Skeletal muscle tissue (tissue), 4 donors: Measurements from ENCODE around the gene B4GALT6. TPM values are rescaled to one million over a fixed set of nuclear protein-coding genes. Genes with fewer than 3 reads are reported as not detected.

ENCODE experiments used
- H3K27ac ChIP-seq: one replicate; pipeline ENCODE4 v1.7.0; 2013; ENCODE audit warnings: mild to moderate bottlenecking, low read depth, low read length, inconsistent platforms
- H3K27me3 ChIP-seq, 3 donors: one replicate each; pipeline ENCODE4 v1.7.0; 2013; ENCODE audit warnings: low read length in 3 of 3; ENCODE audit not compliant: control insufficient read depth in 3 of 3, insufficient read depth in 3 of 3
- H3K36me3 ChIP-seq, 3 donors: one replicate each; pipeline ENCODE4 v1.7.0; 2013; ENCODE audit warnings: low read length in 3 of 3; ENCODE audit not compliant: control insufficient read depth in 3 of 3, insufficient read depth in 3 of 3
- H3K4me1 ChIP-seq, 3 donors: one replicate each; pipeline ENCODE4 v1.7.0; 2013; ENCODE audit warnings: low read length in 3 of 3, mild to moderate bottlenecking in 3 of 3; ENCODE audit not compliant: control insufficient read depth in 3 of 3, insufficient read depth in 3 of 3
- H3K4me3 ChIP-seq, 3 donors: one replicate each; pipeline ENCODE4 v1.7.0; 2013; ENCODE audit warnings: low read length in 3 of 3
- H3K9ac ChIP-seq, 3 donors: one replicate each; pipeline ENCODE4 v1.7.0; 2013; ENCODE audit warnings: low read length in 3 of 3, mild to moderate bottlenecking in 3 of 3, moderate library complexity in 2 of 3, low read depth in 1 of 3
- H3K9me3 ChIP-seq, 3 donors: one replicate each; pipeline ENCODE4 v1.7.0; 2013; ENCODE audit warnings: low read length in 3 of 3; ENCODE audit not compliant: control insufficient read depth in 3 of 3
- total RNA-seq: library from RNA; depleted of rRNA; stranded (reverse); fragments of >200 nt; gene quantifications from one replicate; pipeline ENCODE4 v1.2.3, GENCODE V29; 2014
- donor health status: Osteomylitis.

B4GALT6 gene
- total RNA-seq, 1 donor from 2014 or later = 3.1 TPM

- Histone ChIP-seq H3K27me3 (no peaks in the 10 kb centered on the region), H3K27ac (no peak overlapping the region), H3K4me3 (no peak overlapping the region), H3K9ac (no peak overlapping the region), H3K9me3 (no peaks in the 10 kb centered on the region), H3K4me1 (peaks cover 0 to 2% (median 0%) of the 10 kb centered on the region in 3 donors), H3K36me3 (no peaks in the 10 kb centered on the region)
Measured at GRCh38 chr18:31664101-31664500, 20.3 kb downstream of the B4GALT6 start.

DNA sequence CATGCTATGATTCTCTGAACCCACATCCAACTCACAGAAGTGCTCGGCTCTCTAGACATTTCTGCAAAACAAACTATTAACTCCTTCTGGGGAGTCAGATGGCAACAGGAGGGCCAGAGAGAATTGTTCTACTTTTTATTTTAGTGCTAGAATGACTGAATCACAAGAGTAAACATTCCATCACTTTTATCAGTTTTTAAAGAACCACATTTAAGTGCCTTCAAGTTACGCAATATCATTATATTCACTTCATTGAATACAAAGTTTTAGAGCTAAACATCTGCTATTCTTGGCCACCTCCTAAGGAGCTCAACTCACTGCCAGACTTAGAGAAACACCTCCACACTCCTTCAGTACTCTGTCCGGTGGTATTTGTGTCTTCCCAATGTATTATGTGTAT, 22.4 kb downstream of the B4GALT6 start:
- no peak overlapping the region for H3K27ac ChIP-seq
- no peak overlapping the region for H3K9ac ChIP-seq
- H3K4me3 ChIP-seq = no peak overlapping the region
- H3K27me3 ChIP-seq = no peaks in the 10 kb centered on the region
- no peaks in the 10 kb centered on the region for H3K36me3 ChIP-seq
- peaks cover 0 to 9% (median 3%) of the 10 kb centered on the region in 3 donors for H3K4me1 ChIP-seq
- H3K9me3 ChIP-seq = no peaks in the 10 kb centered on the region

GRCh38 chr18:31660763-31661162, 23.6 kb downstream of the B4GALT6 start:
- Histone ChIP-seq H3K27ac (no peak overlapping the region), H3K27me3 (no peaks in the 10 kb centered on the region), H3K36me3 (no peaks in the 10 kb centered on the region), H3K4me3 (no peak overlapping the region), H3K9me3 (no peaks in the 10 kb centered on the region), H3K9ac (no peak overlapping the region), H3K4me1 (peaks cover 0 to 9% (median 3%) of the 10 kb centered on the region in 3 donors)

- Histone ChIP-seq H3K27me3 (no peaks in the 10 kb centered on the region), H3K27ac (no peak overlapping the region), H3K9ac (no peak overlapping the region), H3K9me3 (no peaks in the 10 kb centered on the region), H3K36me3 (no peaks in the 10 kb centered on the region), H3K4me1 (peaks cover 0 to 9% (median 3%) of the 10 kb centered on the region in 3 donors), H3K4me3 (no peak overlapping the region)
Measured at GRCh38 chr18:31659576-31660177, 24.7 kb downstream of the B4GALT6 start.

- Histone ChIP-seq H3K36me3 (no peaks in the 10 kb centered on the region), H3K4me1 (peaks cover 0 to 9% (median 3%) of the 10 kb centered on the region in 3 donors), H3K4me3 (peak overlapping the region in 2 of 3 donors; percentile 8 to 15), H3K9ac (peak overlapping the region in 1 of 3 donors; percentile 11), H3K27me3 (no peaks in the 10 kb centered on the region), H3K9me3 (no peaks in the 10 kb centered on the region), H3K27ac (peak overlapping the region; percentile 34)
Measured at GRCh38 chr18:31658670-31659575, 25.5 kb downstream of the B4GALT6 start.

- Histone ChIP-seq H3K4me3 (peak overlapping the region in 2 of 3 donors; percentile 14 to 15), H3K27ac (peak overlapping the region; percentile 34)
Measured at GRCh38 chr18:31657823-31658669, 26.3 kb downstream of the B4GALT6 start.

GRCh38 chr18:31656754-31657153, 27.6 kb downstream of the B4GALT6 start:
- Histone ChIP-seq H3K4me3 (no peak overlapping the region), H3K4me1 (peaks cover 0 to 9% (median 3%) of the 10 kb centered on the region in 3 donors), H3K27me3 (no peaks in the 10 kb centered on the region), H3K9me3 (no peaks in the 10 kb centered on the region), H3K9ac (no peak overlapping the region), H3K36me3 (no peaks in the 10 kb centered on the region), H3K27ac (no peak overlapping the region)

More at GRCh38 chr18:31657823-31658669, 26.3 kb downstream of the B4GALT6 start:
- H3K9ac ChIP-seq = peak overlapping the region in 1 of 3 donors; percentile 11
- no peaks in the 10 kb centered on the region for H3K27me3 ChIP-seq
- H3K9me3 ChIP-seq = no peaks in the 10 kb centered on the region
- H3K4me1 ChIP-seq = peaks cover 0 to 9% (median 3%) of the 10 kb centered on the region in 3 donors
- no peaks in the 10 kb centered on the region for H3K36me3 ChIP-seq

DNA sequence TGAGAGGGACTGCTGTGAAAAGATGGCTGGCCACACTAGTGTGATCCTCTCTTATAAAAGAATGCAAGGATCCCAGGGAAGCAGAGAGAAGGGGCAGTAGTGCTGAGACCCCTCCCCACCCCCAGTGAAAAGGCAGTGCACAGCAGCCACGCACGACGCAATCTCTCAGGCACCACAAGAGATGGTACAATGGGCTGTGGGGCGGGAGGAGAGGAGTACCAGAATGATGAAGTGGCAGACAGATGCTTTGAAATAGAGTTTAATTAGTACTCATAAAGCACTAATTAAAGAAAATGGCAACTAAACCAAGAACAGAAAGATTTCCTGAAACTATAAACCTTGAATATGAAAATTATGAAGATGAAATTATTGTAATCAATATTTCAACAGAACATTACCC, 29.0 kb downstream of the B4GALT6 start:
- no peak overlapping the region for H3K27ac ChIP-seq
- H3K9me3 ChIP-seq = no peaks in the 10 kb centered on the region
- no peak overlapping the region for H3K4me3 ChIP-seq
- no peaks in the 10 kb centered on the region for H3K36me3 ChIP-seq
- no peak overlapping the region for H3K9ac ChIP-seq
- no peaks in the 10 kb centered on the region for H3K27me3 ChIP-seq
- H3K4me1 ChIP-seq = peaks cover 0 to 9% (median 3%) of the 10 kb centered on the region in 3 donors

- H3K4me1 ChIP-seq = no peaks in the 10 kb centered on the region
- H3K27me3 ChIP-seq = no peaks in the 10 kb centered on the region
- no peak overlapping the region for H3K9ac ChIP-seq
- no peaks in the 10 kb centered on the region for H3K9me3 ChIP-seq
- no peak overlapping the region for H3K4me3 ChIP-seq
- no peak overlapping the region for H3K27ac ChIP-seq
- H3K36me3 ChIP-seq = no peaks in the 10 kb centered on the region
Measured at GRCh38 chr18:31652877-31653276, 31.5 kb downstream of the B4GALT6 start.
